Femur (tissue), 1 donor: ENCODE data around the gene GPD2.

Experiments
- DNase-seq: peaks from one replicate; pipeline ENCODE4 v3.0.0-alpha.2; 2017

The GPD2 gene

DNA sequence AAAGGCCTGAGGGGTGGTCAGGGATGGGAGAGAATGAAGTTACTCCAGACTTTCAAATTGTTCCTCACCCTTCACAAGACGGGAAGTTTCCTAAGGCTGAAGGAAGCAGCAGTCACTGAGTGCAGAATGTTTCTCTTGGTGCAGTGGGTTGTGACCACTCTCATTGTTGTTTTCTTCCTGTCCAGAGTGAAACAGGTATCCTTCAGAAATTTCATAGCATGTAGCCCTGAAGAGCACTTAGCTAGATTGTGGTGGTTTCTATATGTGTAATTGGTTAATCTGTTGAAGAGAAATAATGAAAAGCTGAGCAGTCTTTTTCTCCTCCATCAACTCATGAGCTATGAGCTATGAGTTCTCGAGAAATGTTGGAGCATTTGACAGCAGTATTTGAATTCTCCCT is 96.8 kb downstream of the GPD2 start:
- no peak for DNase-seq

DNA sequence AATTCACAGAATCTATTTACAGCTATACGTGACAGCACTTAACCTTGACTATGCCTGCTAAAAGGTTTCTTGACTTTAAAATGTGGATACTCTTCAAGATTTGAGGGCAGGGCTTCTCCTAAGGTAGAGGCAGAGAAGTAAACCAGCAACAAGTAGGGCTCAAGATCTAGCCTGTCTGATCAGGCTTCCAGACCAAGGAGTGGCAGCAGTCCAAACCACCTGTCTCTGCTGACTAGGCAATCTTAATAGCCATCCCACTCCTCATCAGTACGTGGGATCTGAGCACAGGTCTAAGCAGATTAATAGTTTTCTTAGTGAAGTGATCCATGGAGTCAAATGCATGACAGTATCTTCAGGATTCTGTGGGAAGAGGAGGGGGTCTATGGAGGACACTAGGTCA is 100.4 kb downstream of the GPD2 start:
- no peak for DNase-seq

DNA sequence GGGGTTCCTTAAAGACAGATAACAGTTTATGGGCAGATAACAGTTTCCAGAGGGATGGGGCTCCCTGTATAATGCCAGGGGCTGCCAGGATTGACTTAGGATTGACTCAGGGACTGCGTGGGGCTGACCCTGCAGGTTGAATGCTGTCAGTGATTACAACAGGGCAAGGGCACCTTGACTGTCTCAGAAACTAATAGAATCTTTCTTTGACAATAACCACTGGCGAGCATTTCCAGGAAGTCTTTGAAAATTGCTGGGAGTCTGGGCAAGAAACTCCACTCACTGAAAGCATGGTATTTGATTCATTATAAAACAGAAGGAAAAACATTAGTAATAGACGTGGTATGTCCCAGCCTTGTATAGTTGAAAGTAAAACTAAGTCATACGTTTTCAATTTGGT is 101.0 kb downstream of the GPD2 start:
- no peak for DNase-seq

DNA sequence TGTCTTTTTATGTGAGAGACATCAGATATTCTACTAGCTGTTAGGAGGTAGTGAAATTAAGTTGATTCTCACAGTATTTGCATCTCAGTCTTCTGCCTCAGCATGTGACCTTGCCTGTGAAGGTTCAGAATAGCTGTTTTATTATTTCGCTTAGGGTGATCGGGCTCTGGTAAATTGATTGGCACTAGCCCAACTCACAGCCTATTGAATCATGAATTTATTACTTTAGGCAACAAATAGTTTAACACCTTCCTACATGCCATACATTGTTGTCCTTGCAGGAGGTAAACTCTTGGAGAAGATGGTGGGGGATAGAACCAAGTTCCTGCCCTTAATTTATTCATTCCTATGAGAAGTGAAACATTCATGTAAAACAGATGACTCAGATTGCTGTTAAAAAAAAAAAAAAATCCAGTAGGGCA is 101.9 kb downstream of the GPD2 start:
- no peak for DNase-seq

DNA sequence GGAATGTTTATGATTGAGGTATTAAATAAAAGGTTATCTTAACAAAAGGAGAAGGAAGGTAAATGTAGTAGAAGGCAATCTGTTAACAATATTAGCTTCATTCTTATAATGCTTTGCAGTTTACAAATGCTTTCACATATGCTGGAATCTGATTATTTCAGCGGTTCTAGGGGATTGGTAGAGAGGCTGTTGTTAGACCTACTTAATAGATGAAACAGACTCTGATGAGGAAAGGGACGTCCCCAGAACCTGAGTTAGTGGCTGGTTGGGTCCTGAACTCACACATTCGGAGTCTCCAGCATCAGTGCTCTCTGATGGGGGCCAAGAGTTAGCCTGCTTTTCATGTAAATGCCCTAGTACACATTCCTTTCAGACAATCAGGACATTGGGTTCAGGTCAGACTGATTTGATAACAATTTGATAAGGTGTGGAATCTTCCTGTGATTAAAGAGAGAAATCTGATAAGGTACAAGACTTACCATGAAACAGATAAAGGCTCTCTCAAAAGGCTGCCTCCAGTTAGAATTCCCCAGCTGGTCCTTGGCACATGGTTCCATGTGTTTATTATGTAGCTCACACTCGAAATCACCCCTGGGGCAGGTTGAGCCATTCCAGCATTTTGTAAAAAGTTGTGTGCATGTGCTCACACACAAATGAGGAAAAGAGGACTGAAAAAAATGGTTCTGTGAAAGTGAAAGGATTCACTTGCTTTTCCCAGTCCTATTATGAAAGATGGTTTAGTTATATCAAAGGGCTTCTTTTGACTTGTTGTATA is 103.1 kb downstream of the GPD2 start:
- no peak for DNase-seq

DNA sequence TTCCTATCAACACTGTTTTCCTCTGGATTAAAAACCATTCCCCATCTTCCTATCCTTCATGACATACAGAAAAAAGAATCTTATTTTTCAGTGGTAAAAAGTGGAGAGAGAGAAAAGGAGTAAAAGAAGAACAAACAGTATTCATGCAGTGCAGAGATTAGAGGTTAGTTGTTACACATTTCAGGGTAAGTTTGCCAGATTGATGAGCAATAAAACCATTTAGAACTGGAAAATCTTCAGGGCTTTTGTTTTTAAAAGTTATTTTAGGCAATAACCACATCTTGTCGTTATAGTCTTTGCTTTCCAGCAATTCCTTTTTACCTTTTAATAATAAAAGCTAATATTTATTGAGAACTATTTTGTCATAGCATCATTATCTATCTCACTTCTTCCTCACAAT is 104.5 kb downstream of the GPD2 start:
- DNase-seq: no peak

DNA sequence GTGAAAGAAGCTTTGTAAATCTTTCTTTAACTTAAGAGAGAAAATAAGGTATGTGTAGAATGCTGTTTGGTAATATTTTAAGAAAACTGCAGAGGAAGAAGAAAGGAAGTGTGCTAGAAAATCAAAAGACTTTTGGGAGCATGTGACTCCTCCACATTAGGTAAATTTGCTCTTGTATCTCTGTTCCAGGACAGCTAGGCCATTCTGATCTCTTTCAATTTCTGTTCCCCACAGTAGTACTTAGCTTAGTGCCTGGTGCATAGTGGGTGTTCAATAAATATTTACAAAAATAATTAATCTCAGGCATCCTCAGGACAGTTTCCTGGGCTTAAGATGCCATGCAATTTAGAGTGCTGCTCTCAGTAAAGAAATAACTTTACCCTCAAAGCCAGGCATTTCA is 105.0 kb downstream of the GPD2 start:
- DNase-seq: no peak

DNA sequence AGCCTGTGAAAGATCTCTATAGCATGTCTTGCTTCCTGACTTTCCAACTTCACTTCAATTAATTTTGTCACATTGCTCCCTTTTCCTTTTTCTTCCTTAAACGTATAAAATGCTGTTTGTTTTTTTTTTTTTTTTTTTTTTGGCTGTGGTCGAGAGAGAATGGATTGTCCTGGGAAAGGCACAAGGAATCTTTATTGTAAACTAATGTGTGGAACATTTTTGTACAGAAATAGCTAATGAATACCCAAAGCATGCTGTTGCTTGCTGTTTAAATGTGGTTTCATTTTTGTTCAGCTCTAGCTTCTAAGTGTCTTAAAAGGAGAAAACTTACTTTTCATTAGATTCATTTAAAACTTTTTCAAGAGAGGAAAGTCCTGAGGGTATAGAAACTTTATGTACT is 105.5 kb downstream of the GPD2 start:
- no peak for DNase-seq

DNA sequence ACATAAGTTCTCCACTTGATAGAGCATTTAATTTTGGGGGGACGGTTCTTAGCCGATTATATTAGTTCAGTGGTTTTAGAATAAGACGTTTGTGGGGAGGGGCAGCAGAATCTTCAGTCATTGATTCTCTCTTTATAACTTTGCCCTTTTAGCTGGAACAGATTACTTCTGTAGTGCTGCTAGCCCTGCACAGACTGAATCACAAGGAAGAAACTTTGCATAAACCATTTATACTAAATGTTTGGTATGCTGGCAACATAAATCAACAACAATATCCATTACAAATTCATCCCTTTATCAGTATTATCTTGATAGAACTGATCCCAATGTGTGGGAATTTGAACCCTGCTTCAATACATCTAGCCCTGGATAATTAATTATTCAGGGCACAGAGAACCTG is 112.2 kb downstream of the GPD2 start:
- no peak for DNase-seq

DNA sequence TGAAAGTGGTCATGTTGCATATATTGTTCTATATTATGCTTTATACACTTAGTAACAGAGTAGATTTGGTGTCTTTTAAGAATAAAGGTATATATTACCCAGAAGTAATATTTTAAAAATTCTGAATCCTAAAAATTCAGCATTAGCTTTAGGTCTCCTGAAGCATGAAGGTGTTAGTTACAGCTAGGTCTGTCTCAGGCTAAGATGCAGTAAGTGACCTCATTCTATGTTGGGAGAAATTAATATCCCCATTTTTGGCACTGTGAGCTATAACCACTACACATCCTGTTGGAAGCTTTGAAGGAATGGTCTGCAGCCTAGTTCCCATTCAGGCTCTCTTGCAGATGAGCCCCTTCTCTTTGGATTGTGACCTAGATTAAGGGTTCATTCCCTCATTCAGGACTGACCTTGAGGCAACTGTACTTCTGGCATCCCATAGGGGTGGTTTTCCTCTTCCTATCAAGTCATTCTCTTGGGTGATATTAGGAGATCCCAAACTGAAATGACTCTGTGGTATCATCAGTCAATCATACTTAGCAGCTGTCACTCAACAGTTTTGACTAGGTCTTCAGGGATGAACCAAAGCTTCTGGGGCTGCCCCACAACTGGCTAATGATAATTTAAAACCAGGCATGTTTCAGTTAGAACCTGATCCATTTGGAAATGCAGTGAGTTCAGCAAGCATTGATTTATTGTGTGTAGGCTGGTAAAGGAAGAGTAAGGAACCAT is 117.7 kb downstream of the GPD2 start:
- DNase-seq: no peak

DNA sequence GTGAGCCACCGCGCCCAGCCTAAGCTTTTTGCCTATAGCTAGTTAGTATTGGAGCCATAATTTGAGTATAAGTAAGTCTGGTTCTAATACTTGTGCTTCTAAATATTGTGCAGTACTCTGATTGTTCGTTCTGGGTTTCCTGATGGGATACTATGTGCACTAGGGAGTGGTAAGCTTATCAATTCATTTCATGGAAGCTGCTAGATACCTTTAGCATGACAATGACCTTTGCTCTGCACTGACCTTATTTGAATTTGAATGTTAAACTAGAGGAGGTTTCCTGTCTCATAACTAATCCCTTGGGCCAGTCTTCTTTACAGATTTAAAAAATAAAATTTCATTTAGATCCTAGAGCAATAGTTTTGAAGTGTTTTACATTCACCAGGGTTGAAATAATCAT is 125.1 kb downstream of the GPD2 start:
- no peak for DNase-seq

DNA sequence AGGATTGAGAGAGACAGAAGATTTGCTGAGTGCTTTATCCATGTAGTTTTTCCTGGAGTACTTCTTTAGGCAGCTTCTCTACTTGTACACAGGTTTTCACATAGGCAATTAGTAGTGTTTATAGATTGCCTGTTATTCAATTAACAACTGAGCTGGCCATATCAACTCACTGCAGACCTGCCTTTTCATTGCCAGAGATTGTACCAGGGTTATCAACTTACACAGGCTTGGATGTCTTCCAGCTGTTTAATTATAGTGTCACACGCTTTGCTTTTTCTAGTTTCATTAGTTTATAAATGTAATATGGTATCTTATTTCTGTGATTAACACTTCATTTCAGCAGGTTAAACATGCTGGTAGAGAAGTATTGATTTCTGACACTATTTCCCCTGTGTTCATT is 125.9 kb downstream of the GPD2 start:
- no peak for DNase-seq

DNA sequence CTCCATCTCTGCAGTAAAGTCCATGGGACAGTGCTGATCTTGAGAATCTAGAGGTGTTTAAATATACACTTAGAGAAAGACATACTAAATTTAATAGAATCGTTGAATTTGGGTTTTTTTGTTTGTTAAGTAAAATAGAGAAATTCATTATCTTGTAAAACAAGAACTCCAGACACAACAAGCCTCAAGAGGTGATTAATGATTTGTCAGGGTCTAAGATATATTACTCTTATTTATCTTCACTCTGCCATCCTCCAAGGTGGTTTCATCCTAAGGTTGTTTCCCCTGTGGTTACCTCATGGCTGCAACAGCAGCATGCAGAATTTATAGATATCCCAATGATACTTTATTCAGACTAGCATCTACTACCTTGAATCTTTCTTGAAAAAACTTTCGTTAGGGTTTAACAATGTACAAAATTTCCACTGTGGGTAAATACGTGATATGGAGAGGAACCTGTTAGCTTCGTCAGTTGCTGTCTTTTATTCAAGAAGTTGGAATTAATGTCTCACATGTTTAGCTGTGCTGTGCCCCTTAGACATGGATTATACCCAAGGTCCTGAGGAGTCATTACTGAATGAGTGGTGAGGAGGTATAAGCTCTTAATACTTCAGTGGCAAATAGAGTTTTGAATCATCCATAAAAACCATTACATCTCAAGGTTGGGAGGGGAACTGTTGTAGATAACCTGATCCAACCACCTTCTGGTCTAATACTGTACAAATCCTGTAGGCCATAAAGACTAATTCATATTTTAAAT is 128.0 kb downstream of the GPD2 start:
- no peak for DNase-seq

DNA sequence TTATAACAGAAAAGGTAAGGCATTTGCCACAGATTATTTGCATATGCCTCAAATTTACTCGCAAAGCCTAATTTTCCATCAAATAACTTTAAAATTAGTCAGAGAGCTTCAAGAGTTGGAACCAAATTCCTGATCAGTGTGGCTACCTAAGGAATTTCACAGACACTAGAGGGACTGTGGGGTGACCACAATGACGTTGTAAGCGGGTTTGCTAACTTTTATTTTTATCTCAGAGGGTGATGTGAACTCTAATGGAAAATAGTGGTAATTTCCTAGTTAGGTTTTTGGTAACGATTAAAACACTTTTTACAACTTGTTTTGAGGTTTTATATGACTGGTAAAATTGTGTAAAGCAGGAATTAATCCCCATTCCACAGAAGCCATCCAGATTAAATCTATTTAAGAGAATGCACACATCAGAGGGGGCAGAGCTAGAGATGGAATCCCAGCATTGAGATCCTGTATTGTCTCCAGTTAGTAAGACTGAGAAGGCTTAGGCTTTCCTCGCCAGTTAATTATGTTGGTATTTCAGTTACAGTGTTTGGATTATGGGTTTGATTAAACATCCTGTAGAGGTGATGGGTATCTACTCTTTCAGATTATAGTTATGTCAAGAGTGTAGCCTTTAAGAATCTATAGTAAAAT is 129.0 kb downstream of the GPD2 start:
- DNase-seq: no peak

DNA sequence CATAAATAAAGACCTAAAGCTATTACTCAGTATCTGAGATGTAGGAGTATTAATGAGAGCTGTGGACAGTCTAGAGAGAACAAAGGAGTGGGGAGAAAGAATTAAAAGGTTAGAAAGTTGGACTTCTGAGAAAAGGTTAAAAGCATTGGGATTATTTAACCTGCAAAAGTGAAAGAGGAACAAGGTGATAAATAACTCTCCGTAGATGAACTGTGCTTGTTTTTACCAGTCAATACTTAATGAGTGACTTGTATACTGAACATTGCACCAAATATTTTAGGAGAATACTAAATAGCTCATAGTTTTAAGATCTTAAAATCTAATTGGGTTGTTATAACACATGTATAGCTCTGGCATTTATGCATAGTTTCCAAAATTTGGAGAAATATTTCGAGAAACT is 137.5 kb downstream of the GPD2 start:
- no peak for DNase-seq

DNA sequence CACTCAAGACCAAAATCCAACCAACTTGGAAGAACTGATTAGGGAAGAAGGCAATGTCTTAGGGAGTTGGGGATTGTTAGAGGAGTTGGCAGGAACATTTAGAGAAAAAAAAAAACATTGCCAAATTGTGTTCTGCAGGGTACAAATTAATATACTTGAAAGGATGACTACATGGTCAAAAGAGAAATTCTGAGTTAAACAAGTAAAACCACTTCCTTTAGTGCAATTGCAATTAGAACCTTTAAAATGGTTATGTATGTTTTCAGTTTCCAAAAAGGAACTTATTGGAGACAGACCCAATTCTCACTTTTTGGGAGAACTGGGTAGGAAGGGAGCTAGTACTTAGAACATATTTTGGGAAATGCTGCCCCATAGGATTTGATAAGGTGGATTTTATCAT is 137.9 kb downstream of the GPD2 start:
- no peak for DNase-seq

DNA sequence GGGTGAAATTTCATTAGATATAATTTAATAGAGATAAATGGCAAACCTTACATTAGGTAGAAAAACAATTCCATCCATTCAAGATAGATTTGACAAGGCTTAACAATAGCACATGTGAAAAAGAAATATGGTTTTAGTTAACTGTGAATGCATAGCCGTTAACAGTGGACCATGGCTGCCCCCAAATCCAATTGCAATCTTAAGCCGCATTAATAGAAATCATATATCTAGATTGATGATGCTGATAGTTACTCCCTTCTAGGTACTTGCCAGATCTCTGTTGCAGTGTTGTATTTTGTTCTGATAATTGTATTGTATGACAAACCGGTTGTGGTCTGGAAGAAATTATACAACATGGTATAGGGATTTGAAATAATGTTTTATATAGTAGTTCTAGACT is 139.8 kb downstream of the GPD2 start:
- no peak for DNase-seq

DNA sequence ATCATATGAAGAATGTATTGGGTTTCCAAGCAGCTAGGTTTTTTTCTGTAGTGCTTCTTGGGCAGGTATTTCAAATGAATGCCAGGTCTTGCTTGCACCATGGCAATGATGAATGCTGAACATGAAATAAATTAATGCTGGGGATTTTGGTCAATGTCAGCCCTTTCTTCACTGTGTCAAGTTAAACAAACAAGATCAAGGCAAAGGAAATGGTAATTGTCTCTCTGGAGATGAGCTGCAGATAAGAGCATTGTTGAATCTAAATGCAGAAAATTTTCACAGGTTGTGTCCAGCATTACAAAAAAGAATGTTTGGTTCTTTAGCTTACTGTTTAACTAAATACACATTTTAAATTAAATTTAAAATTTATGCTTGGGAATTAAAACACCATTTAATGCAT is 144.3 kb downstream of the GPD2 start:
- no peak for DNase-seq

DNA sequence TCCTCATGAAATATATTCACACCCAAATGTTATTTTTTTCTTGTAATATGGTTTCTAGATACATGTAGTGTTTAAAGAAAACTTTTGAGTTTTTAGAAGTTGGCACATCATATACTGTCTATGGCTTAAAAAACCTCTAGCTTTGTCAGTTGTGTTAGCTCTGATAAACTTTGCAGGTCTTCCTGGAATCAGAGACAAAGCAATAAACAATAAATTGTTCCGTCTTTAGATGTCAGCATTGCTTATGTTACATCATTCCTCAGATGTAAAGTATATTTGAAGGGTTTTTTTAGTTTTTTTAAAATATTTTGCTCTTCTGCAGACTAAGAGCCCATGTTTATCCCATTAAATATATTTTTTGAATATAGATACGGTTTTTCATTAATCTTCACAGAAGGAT is 145.1 kb downstream of the GPD2 start:
- no peak for DNase-seq

DNA sequence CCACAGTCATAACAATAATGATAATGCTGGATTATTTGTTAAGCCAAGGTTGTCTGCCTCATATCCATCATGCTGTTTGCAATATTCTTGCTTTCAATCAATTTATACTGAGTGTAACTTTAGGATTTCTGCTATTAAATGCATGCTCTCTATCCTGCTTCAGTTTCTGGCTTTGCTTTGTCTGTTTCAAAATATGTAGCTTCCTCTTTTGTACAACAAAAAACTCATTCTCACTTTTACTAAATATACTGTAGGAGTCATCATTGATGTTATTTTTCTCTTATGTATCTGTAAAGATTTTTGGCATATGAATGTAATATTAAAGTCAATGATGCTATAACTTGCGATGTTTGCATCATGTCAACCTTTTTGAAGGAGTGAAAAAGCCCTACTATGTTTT is 149.3 kb downstream of the GPD2 start:
- DNase-seq: no peak

DNA sequence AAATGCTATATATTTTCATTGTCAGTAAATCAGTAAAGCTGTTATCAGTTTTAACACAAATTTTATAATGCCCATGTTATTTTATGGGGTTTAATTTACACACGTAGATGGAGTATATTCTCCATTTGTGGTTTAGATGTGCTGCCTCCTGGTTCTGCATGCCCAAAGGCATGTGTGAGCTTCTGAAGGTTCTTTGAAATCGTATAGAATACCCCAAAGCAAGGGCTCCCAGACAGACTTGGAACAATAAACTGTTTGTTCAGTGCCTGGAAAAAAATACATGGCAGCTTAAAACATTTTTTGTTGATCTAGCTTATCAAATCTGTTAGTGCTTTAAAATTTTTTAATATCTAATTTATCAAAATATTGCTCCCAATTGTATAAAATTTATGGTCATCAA is 150.4 kb downstream of the GPD2 start:
- DNase-seq: no peak

DNA sequence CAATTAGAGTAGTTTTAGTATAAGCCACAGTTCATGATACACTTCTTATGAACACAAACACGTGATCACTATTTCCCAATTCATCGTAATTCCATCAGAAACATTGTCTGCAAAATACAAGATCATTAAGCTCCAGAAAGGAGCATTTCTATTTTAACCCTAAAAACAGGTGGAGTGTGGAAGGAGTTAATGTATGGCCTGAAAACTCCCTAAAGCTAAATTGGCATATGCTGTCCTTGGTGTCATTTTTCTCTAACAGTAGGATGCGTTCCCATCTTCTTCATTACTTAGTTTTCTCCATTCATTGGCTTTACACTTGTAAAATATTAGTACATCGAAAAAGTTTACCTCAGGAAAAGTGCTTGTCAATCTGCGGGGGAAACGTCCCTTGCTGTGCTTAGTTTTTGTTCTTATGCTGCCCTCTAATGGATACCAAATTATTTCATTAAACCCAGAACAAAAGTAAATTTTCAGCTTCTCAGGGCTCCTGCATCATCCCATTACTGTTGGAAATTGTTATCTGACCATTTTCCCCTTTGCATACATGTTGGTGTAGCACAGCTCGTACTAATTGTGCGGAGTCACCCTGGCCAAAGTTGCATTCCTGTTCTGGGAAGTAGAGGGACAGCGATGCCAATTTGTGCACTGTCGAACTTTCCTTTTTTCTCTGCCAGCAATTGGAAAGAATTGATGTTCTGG is 153.4 kb downstream of the GPD2 start:
- peak; percentile 32 for DNase-seq
